GM12873 (cell line): ENCODE data around the gene TCF25.

Experiments
- TF ChIP-seq, protein P1 (sequence below): IDR thresholded peaks from 2 replicates; pipeline ENCODE4 v1.5.1; 2012; ENCODE audit warnings: low read depth, mild to moderate bottlenecking, moderate library complexity, low read length, control low read depth; ENCODE audit not compliant: insufficient read depth; ENCODE audit errors: missing control alignments

TCF25 gene

DNA sequence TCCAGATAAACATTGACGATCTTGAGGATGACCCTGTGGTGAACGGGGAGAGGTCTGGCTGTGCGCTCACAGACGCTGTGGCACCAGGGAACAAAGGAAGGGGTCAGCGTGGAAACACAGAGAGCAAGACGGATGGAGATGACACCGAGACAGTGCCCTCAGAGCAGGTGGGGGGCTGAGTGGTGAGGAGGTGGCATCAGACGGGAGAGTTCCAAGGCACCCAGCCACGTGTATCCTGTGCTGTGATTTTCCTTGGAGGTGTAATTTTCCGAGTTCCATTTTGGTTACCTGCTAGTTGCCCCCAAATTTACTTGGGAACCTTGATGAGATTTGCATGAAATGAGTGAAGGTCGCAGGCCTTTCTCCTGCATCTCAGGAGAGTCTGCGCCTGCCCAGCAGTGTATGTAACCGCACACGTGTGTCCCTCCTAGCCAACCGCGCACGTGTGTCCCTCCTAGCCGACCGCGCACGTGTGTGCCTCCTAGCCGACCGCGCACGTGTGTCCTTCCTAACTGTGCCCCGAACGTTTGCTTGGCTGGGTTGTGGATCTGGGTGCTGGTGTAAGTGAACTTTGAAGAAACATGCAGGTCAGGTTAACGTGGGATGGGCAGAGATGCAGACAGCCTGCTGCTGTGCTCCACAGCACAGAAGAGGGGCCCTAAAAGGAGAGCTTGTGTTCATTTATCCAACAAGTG, 10.1 kb downstream of the TCF25 start:
- TF ChIP-seq, protein P1, sequence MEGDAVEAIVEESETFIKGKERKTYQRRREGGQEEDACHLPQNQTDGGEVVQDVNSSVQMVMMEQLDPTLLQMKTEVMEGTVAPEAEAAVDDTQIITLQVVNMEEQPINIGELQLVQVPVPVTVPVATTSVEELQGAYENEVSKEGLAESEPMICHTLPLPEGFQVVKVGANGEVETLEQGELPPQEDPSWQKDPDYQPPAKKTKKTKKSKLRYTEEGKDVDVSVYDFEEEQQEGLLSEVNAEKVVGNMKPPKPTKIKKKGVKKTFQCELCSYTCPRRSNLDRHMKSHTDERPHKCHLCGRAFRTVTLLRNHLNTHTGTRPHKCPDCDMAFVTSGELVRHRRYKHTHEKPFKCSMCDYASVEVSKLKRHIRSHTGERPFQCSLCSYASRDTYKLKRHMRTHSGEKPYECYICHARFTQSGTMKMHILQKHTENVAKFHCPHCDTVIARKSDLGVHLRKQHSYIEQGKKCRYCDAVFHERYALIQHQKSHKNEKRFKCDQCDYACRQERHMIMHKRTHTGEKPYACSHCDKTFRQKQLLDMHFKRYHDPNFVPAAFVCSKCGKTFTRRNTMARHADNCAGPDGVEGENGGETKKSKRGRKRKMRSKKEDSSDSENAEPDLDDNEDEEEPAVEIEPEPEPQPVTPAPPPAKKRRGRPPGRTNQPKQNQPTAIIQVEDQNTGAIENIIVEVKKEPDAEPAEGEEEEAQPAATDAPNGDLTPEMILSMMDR = no peak

DNA sequence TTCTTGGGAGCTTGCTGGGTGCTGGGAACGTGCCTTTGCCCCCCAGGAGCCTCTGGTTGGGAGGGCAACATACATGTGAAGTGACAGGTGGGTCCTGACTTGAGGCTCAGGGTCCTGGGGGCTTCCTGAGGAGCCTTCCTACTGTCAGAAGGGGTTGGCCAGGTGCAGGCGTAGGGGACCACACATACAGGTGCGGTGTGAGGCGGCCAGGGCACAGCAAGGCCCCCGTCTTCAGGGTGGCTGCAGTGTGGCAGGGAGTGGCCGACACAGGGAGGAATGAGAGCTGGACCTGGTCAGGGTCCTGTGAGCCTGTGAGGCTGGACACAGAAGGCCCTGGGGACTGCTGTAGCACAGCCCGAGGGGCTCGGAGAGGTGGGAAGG, 10.6 kb downstream of the TCF25 start:
- TF ChIP-seq, protein P1 = no peak

DNA sequence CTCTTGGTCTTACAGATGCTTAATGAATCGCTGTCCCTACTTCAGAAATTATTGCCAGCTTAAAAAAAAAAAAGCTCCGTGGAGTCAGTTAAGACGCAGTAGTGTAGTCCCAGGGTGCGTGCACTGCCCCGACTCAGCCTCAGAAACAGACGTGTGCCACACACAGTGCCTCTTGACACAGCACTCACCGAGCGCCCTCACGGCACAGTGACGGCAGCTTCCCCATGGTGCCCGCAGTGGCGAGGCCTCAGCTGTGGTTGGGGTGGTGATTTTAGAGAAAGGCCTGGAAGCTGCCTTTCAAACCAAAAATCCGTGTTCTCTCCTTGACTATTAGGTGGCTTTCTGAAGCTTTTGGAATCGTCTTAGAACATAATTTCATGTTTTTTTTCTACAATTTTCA, 13.9 kb downstream of the TCF25 start:
- TF ChIP-seq, protein P1 = no peak

DNA sequence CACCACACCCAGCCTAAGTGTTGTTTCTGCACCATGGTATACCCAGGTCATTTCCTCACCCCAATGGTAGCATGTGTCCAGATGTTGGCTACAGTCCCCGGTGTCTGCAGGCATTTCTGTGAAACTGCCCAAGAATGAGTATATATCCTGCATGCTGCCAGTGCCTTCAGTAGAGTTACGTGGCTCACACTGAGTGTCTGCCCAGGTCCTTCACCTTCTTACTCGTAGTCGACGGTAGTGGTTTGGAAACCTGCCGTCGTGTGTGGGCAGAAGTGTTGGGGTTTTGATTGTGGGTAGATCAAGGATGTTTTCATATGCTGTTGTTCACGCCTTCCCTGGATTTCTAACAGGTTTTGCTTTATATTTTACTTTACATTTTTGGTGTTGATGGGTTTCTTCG, 16.8 kb downstream of the TCF25 start:
- TF ChIP-seq, protein P1 = no peak

DNA sequence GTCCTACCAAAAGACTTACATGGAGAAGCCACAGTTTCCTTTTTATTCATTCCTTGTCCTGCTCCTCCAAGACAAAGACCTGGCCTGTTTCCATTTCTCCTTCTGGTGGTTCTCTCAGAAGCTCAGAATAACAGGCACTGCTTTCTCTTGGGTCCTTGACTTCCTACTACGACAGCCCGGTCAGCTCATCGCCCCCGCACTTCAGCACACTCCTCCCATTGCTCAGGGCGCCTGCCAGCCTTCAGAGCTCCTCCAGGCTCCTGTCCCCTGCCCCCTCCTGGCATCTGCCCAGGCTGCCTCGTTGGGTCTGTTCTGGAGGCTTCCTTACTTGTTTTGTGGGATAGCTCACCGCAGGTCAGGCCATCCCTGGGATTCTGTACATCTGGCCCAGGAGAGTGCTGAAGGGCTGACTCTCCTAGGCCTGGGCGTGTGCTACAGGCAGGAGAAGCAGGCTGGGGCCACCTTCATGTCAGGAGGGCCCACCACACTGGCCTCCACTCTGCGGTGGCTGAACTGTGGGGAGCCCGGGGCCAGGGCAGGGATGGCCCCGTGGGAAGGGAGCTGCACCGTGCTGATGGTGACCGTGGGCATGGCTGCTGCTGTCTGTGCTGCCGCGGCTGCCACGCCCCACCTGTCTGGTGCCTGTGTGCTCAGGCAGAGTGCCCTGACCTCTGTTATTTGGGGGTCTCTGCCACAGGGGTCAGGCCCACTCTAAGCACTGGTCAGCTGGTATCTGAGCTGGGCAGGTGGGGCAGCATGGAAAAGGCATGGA, 17.7 kb downstream of the TCF25 start:
- TF ChIP-seq, protein P1 = no peak

DNA sequence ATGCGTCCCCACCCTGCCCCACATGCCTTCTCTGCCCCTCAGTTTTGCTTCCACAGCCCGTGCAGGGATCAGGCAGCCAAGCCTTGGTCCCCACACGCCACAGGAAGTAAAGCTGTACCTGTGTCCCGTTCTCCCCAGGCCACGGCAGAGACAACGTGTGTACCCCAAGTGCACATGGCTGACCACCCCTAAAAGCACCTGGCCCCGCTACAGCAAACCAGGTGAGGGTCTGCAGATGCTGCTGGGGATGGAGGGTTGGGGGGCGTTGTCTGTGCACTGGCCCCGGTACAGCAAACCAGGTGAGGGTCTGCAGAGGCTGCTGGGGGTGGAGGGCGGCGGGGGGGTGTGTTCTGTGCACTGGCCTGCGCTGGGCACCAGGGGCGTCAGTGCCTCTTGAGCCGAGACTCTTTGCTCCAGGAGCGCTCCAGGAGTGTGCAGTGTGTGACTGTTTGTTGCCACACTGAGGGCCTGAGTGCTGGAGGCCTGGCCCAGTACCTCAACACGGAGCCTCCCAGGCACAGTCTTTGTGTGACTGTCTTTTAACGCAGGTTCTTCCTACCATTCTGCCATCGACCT, 18.8 kb downstream of the TCF25 start:
- TF ChIP-seq, protein P1 = peak; percentile 5

DNA sequence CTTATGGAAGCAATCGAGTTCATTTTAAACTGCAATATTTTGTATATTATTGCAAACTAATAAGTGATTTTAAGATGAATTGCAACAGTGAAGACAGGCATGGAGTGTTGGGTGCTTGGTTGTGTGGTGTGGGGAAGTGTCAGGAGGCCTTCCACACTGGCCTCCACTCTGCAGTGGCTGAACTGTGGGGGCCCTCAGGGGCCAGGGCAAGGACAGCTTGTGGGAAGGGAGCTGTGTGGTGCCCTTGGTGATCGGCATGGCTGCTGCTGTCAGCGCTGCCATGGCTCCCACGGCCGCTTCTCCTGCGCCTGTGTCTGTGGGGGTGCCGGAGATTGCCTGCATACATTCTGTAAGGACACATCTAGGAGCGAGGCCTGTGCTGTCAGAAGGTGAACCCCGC, 19.2 kb downstream of the TCF25 start:
- TF ChIP-seq, protein P1 = no peak
